ENCODE data around the gene EIF2A. TPM values are rescaled to one million over a fixed set of nuclear protein-coding genes. Genes with fewer than 3 reads are reported as not detected.

The EIF2A gene
- polyA plus RNA-seq, 1 of the 3 experiments (the other 2 are of a cell fraction) = 67.0 TPM

GRCh38 chr3:150520408-150520807 lies 26.2 kb upstream of the EIF2A start:
- H3K36me3 ChIP-seq (replicated peaks in 1 of 2; ENCODE audit: control insufficient read depth in 1 of 2, insufficient read depth in 2 of 2, low read length in 1 of 2) = no peaks in the 10 kb centered on the region
- H3K9me3 ChIP-seq = no peaks in the 10 kb centered on the region
- ChIA-PET POLR2A (no interaction called here), CTCF (interaction anchor here (1.4 kb wide), 1 partner anchor 24 kb away, joined by 4 read pairs; no protein-coding TSS in a partner anchor)
- no peaks in the 10 kb centered on the region for H3K79me2 ChIP-seq (ENCODE audit: insufficient read depth)
- H3K4me2 ChIP-seq = no peak overlapping the region
- H3K27me3 ChIP-seq (ENCODE audit: insufficient read depth) = no peaks in the 10 kb centered on the region
- H2AFZ ChIP-seq (ENCODE audit: low read depth) = no peak overlapping the region
- no peaks in the 10 kb centered on the region for H3F3A ChIP-seq (replicated peaks; ENCODE audit: insufficient read depth)
- no peak overlapping the region for H3K27ac ChIP-seq (ENCODE audit: low read depth in 2 of 2, low read length in 1 of 2)
- H4K20me1 ChIP-seq (ENCODE audit: insufficient read depth) = no peaks in the 10 kb centered on the region
- no peaks in the 10 kb centered on the region for H3K4me1 ChIP-seq (ENCODE audit: control insufficient read depth in 1 of 2, insufficient read depth in 2 of 2, low read depth in 1 of 2, low read length in 1 of 2)
- no peak for DNase-seq
- no peak overlapping the region for H3K4me3 ChIP-seq (ENCODE audit: low read depth in 2 of 2, low read length in 1 of 2)
- TF ChIP-seq JUND (IDR thresholded peaks at IDR 0.05) (no peak), MAX (IDR thresholded peaks at IDR 0.05; ENCODE audit: low read depth) (no peak), SMC3 (IDR thresholded peaks at IDR 0.05; ENCODE audit: low read depth, low read length) (no peak), USF1 (IDR thresholded peaks at IDR 0.05; ENCODE audit: borderline replicate concordance, low read depth) (no peak), REST (IDR thresholded peaks at IDR 0.05; ENCODE audit: low read depth, low read length) (no peak), FOXJ3 (CRISPR knock-in tag; IDR thresholded peaks at IDR 0.05) (no peak), GABPA (IDR thresholded peaks at IDR 0.05; ENCODE audit: low read depth) (no peak), POLR2AphosphoS5 (IDR thresholded peaks at IDR 0.05; ENCODE audit: low read depth, low read length) (no peak)
- no peaks in the 10 kb centered on the region for H3K9me2 ChIP-seq
- no peak overlapping the region for H3K9ac ChIP-seq
- WGBS (ENCODE audit: low lambda C conversion rate) = 82% methylated on average over 24 of the region's 24 CpGs

GRCh38 chr3:150521463-150521862 lies 25.1 kb upstream of the EIF2A start:
- H3K4me2 ChIP-seq = no peak overlapping the region
- POLR2A ChIA-PET = no interaction called here
- H3K36me3 ChIP-seq (replicated peaks in 1 of 2; ENCODE audit: control insufficient read depth in 1 of 2, insufficient read depth in 2 of 2, low read length in 1 of 2) = no peaks in the 10 kb centered on the region
- 65% methylated on average over 2 of the region's 2 CpGs for WGBS (ENCODE audit: low lambda C conversion rate)
- H3K4me3 ChIP-seq (ENCODE audit: low read depth in 2 of 2, low read length in 1 of 2) = no peak overlapping the region
- TF ChIP-seq FOSL2 (IDR thresholded peaks at IDR 0.05; ENCODE audit: borderline replicate concordance, low read depth) (no peak), JUND (IDR thresholded peaks at IDR 0.05) (no peak)
- CTCF ChIA-PET = interaction anchor here (1.0 to 1.4 kb wide), 2 partner anchors 16 to 23 kb away, joined by 3 to 4 read pairs; no protein-coding TSS in a partner anchor
- no peak overlapping the region for H2AFZ ChIP-seq (ENCODE audit: low read depth)
- no peak overlapping the region for H3K9ac ChIP-seq
- H3K4me1 ChIP-seq (ENCODE audit: control insufficient read depth in 1 of 2, insufficient read depth in 2 of 2, low read depth in 1 of 2, low read length in 1 of 2) = no peaks in the 10 kb centered on the region
- H3K79me2 ChIP-seq (ENCODE audit: insufficient read depth) = no peaks in the 10 kb centered on the region
- no peaks in the 10 kb centered on the region for H4K20me1 ChIP-seq (ENCODE audit: insufficient read depth)
- DNase-seq = no peak
- H3K27ac ChIP-seq (ENCODE audit: low read depth in 2 of 2, low read length in 1 of 2) = no peak overlapping the region
- no peaks in the 10 kb centered on the region for H3K9me3 ChIP-seq
- H3F3A ChIP-seq (replicated peaks; ENCODE audit: insufficient read depth) = no peaks in the 10 kb centered on the region
- H3K27me3 ChIP-seq (ENCODE audit: insufficient read depth) = no peaks in the 10 kb centered on the region
- H3K9me2 ChIP-seq = no peaks in the 10 kb centered on the region

Measured in SK-N-SH (cell line).